ENCODE measurements around the gene TMEM260. TPM values are rescaled to one million over a fixed set of nuclear protein-coding genes. Genes with fewer than 3 reads are reported as not detected.
A peak's percentile ranks its signal among the peaks of the same experiment; 100 is the strongest.
"Not testable (repeated sequence)": the region's sequence is repeated elsewhere in the genome, so short reads cannot be mapped to it uniquely, and the experiment has no call there.

Gene TMEM260
- total RNA-seq, 6 experiments from 2014 or later = 10.0 to 14.9 (median 11.5) TPM

DNA sequence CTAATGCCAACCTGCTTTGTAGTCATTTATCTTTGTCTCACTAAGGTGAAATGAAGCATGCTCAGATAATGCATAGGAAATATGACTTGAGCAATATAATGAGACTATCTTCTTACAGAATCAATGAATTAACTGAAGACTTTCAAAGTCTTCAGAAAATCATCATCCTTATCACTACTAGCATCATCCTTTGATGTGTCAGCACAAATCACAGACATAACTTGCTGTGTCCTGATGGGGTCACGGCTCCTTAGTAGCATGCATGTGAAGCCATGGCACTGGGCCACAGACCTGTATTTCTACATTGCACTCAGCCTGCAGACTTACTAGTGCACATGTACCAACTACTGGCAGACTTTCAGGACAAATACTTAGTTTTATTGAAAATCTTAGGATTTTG lies 18.9 kb downstream of the TMEM260 start:
- Histone ChIP-seq H3K4me1 (no peaks in the 10 kb centered on the region), H3K36me3 (no peaks in the 10 kb centered on the region), H3K27me3 (no peaks in the 10 kb centered on the region), H3K27ac (no peak overlapping the region), H3K9me3 (no peaks in the 10 kb centered on the region), H3K4me3 (no peak overlapping the region)
- no peak for TF ChIP-seq POLR2A (IDR thresholded peaks at IDR 0.05)
- no peak for TF ChIP-seq CTCF (IDR thresholded peaks at IDR 0.05)
- no peak for DNase-seq
- no peak for ATAC-seq
- WGBS (ENCODE audit: insufficient coverage, low coverage, low lambda C conversion rate, missing lambda C conversion rate) = 50% methylated on average over 1 of the region's 1 CpG
- intact Hi-C loops (cut with DNase I) = no loop called here

DNA sequence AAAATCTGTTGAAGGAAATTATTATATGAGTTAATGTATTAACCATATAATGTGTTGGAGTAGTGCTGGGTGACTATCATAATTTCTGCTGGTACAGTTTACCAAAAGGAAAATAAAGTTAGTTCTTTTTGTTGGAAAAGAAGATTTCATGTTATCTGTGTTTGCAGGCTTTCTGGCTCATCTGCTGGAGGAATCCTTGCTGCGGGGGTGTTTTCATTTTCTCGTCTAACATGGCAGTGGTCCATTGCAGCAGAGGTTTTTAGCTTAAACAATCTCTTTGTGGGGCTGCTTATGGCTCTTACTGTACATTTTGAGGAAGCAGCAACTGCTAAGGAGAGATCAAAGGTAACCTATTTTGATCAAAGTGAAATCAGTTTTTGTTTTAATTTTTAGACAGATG lies 24.1 kb downstream of the TMEM260 start:
- Histone ChIP-seq H3K9me3 (no peaks in the 10 kb centered on the region), H3K27ac (no peak overlapping the region), H3K27me3 (no peaks in the 10 kb centered on the region), H3K4me3 (no peak overlapping the region), H3K36me3 (peaks cover 0 to 4% (median 0%) of the 10 kb centered on the region in 4 donors), H3K4me1 (no peaks in the 10 kb centered on the region)
- no peak for DNase-seq
- TF ChIP-seq CTCF (IDR thresholded peaks at IDR 0.05) (no peak), POLR2A (IDR thresholded peaks at IDR 0.05) (no peak)
- intact Hi-C loops (cut with DNase I) = no loop called here
- ATAC-seq = no peak
- WGBS (ENCODE audit: insufficient coverage, low coverage, low lambda C conversion rate, missing lambda C conversion rate) = 82% methylated on average over 2 of the region's 2 CpGs

GRCh38 chr14:56608689-56609088 lies 29.1 kb downstream of the TMEM260 start:
- Histone ChIP-seq H3K4me1 (no peaks in the 10 kb centered on the region), H3K4me3 (no peak overlapping the region), H3K36me3 (peaks cover 0 to 4% (median 2%) of the 10 kb centered on the region in 4 donors), H3K9me3 (no peaks in the 10 kb centered on the region), H3K27ac (no peak overlapping the region), H3K27me3 (no peaks in the 10 kb centered on the region)
- peak in 2 of 4 donors; percentile 52 to 60 for ATAC-seq
- WGBS (ENCODE audit: insufficient coverage, low coverage, low lambda C conversion rate, missing lambda C conversion rate) = 33% methylated on average over 2 of the region's 2 CpGs
- TF ChIP-seq POLR2A (IDR thresholded peaks at IDR 0.05) (no peak), CTCF (IDR thresholded peaks at IDR 0.05) (no peak)
- intact Hi-C loops (cut with DNase I) = no loop called here
- DNase-seq = no peak

- H3K4me1 ChIP-seq; ATAC-seq; H3K9me3 ChIP-seq; intact Hi-C loops (cut with DNase I); H3K27me3 ChIP-seq; H3K36me3 ChIP-seq; DNase-seq; H3K4me3 ChIP-seq; H3K27ac ChIP-seq: not testable (repeated sequence)
- WGBS (ENCODE audit: insufficient coverage, low coverage, low lambda C conversion rate, missing lambda C conversion rate) = 91% methylated on average over 2 of the region's 2 CpGs
These were observed 32.1 kb downstream of the TMEM260 start for GRCh38 chr14:56611663-56612062.

DNA sequence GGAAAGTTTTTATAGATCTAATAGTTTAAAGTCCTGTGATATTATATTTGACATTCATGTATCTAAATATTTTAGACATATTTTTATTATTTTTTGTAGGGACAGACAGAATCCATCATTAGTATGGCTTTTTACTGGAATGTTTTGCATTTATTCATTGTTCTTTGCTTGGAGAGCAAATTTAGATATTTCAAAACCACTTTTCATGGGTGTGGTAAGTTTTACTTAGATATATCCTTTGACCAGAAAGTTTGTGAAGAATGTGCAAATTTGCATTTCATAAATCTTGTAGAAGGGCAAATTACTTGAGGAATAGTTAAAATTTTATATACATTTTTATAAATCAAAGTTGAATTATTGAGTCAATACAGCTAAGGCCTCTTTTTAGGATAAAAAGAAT lies 37.5 kb downstream of the TMEM260 start:
- no peak overlapping the region for H3K4me3 ChIP-seq
- H3K27me3 ChIP-seq = no peaks in the 10 kb centered on the region
- peaks cover 0 to 42% (median 12%) of the 10 kb centered on the region in 4 donors for H3K36me3 ChIP-seq
- no peaks in the 10 kb centered on the region for H3K4me1 ChIP-seq
- intact Hi-C loops (cut with DNase I) = no loop called here
- H3K9me3 ChIP-seq = no peaks in the 10 kb centered on the region
- no peak for TF ChIP-seq POLR2A (IDR thresholded peaks at IDR 0.05)
- no peak for TF ChIP-seq CTCF (IDR thresholded peaks at IDR 0.05)
- DNase-seq (no peak), ATAC-seq (no peak)
- no peak overlapping the region for H3K27ac ChIP-seq

Measured in right lobe of liver (tissue), 6 donors.